Breast epithelium (tissue), 3 donors: ENCODE measurements around the gene PLEKHA6.

ENCODE experiments used
- POLR2A ChIP-seq: fragments of 450-650 bp; IDR thresholded peaks from one replicate; pipeline ENCODE4 v1.6.1; 2016; ENCODE audit warnings: antibody characterized with exemption, mild to moderate bottlenecking, moderate library complexity
- POLR2AphosphoS5 ChIP-seq, 3 donors: sonication (generic); formaldehyde crosslinking; IDR thresholded peaks; one replicate each; pipeline ENCODE4 v1.6.1; 2017; ENCODE audit warnings: antibody characterized with exemption in 3 of 3
- TF ChIP-seq, protein P1 (sequence below), 3 donors: fragments of 450-650 bp; IDR thresholded peaks; one replicate each; pipeline ENCODE4 v1.5.1; 2016 to 2017; ENCODE audit warnings: antibody characterized with exemption in 3 of 3, mild to moderate bottlenecking in 3 of 3, moderate library complexity in 3 of 3

DNA sequence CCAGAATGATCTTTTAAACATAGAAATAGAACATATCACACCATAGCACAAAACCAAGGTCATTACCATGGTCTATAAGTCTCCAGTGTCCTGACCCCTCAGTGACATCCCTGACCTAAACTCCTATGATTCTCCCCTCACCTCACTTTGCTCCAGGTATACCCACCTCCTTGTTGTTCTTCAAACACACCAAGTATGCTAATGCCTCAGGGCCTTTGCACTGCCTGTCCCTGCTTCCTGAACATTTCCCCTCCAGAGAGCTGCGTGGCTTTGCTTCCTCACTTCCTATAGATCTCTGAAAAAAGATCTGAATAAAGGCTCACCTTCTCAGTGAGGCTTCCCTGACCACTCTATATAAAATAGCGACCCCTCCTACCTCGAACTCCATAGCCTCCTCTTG lies 147.0 kb downstream of the PLEKHA6 start:
- TF ChIP-seq, protein P1, sequence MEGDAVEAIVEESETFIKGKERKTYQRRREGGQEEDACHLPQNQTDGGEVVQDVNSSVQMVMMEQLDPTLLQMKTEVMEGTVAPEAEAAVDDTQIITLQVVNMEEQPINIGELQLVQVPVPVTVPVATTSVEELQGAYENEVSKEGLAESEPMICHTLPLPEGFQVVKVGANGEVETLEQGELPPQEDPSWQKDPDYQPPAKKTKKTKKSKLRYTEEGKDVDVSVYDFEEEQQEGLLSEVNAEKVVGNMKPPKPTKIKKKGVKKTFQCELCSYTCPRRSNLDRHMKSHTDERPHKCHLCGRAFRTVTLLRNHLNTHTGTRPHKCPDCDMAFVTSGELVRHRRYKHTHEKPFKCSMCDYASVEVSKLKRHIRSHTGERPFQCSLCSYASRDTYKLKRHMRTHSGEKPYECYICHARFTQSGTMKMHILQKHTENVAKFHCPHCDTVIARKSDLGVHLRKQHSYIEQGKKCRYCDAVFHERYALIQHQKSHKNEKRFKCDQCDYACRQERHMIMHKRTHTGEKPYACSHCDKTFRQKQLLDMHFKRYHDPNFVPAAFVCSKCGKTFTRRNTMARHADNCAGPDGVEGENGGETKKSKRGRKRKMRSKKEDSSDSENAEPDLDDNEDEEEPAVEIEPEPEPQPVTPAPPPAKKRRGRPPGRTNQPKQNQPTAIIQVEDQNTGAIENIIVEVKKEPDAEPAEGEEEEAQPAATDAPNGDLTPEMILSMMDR (IDR thresholded peaks at IDR 0.05): no peak
- no peak for TF ChIP-seq POLR2A
- TF ChIP-seq POLR2AphosphoS5 (IDR thresholded peaks at IDR 0.05): no peak
